ENCODE data around the gene LVRN. TPM values are rescaled to one million over a fixed set of nuclear protein-coding genes. Genes with fewer than 3 reads are reported as not detected.

LVRN gene
- polyA plus RNA-seq, 2 donors = 0.16 to 0.32 TPM

- Histone ChIP-seq H3K9me3 (ENCODE audit: control insufficient read depth in 2 of 2, insufficient read depth in 1 of 2, low read depth in 1 of 2, low read length in 1 of 2) (no peaks in the 10 kb centered on the region), H3K27me3 (ENCODE audit: control insufficient read depth in 1 of 2, insufficient read depth in 2 of 2, low read length in 2 of 2) (no peaks in the 10 kb centered on the region), H3K4me3 (ENCODE audit: low read depth in 1 of 2, low read length in 2 of 2) (no peak overlapping the region), H3K36me3 (ENCODE audit: control insufficient read depth in 2 of 2, insufficient read depth in 2 of 2, low read length in 1 of 2) (no peaks in the 10 kb centered on the region), H3K4me1 (ENCODE audit: control insufficient read depth in 2 of 2, insufficient read depth in 2 of 2, low read length in 1 of 2) (no peaks in the 10 kb centered on the region), H3K27ac (ENCODE audit: low read depth in 2 of 2, low read length in 1 of 2) (no peak overlapping the region)
- 58 to 66% methylated on average over 6 of the region's 6 CpGs for WGBS, 2 donors
These were observed 113.0 kb downstream of the LVRN start for GRCh38 chr5:116075191-116075831.

GRCh38 chr5:116076496-116076895 is 114.2 kb downstream of the LVRN start:
- no peak overlapping the region for H3K4me3 ChIP-seq (ENCODE audit: low read depth in 1 of 2, low read length in 2 of 2)
- no peaks in the 10 kb centered on the region for H3K36me3 ChIP-seq (ENCODE audit: control insufficient read depth in 2 of 2, insufficient read depth in 2 of 2, low read length in 1 of 2)
- H3K9me3 ChIP-seq (ENCODE audit: control insufficient read depth in 2 of 2, insufficient read depth in 1 of 2, low read depth in 1 of 2, low read length in 1 of 2) = no peaks in the 10 kb centered on the region
- WGBS, 2 donors = 54 to 71% methylated on average over 1 of the region's 1 CpG
- no peaks in the 10 kb centered on the region for H3K27me3 ChIP-seq (ENCODE audit: control insufficient read depth in 1 of 2, insufficient read depth in 2 of 2, low read length in 2 of 2)
- H3K27ac ChIP-seq (ENCODE audit: low read depth in 2 of 2, low read length in 1 of 2) = no peak overlapping the region
- H3K4me1 ChIP-seq (ENCODE audit: control insufficient read depth in 2 of 2, insufficient read depth in 2 of 2, low read length in 1 of 2) = no peaks in the 10 kb centered on the region

Other genes with a start within 250 kb of the LVRN start
- gene CDO1, start 145.8 kb upstream of the LVRN start, polyA plus RNA-seq = 1 to 10 TPM in 1 of 2 donors, under 1 TPM in 1; 0.41 to 1.5 TPM
- gene ATG12, start 120.9 kb upstream of the LVRN start, polyA plus RNA-seq = 10 to 100 TPM; 15.3 to 19.5 TPM
- 10 to 100 TPM; 60.5 to 79.4 TPM for gene AP3S1, start 120.5 kb upstream of the LVRN start, polyA plus RNA-seq
- gene ARL14EPL, start 70.0 kb downstream of the LVRN start, polyA plus RNA-seq = under 1 TPM in 1 of 2 donors, not detected in 1; 0.05 TPM
- 10 to 100 TPM; 13.2 to 19.8 TPM for gene COMMD10, start 122.5 kb downstream of the LVRN start, polyA plus RNA-seq

Data from esophagus (tissue), 2 donors.